HG03039 (cell line): ENCODE results near the gene IFI27L2.

Experiments
- ATAC-seq: cut with Tn5 transposase; IDR thresholded peaks from one replicate; pipeline ENCODE4 v1.9.1; 2021; ENCODE audit warnings: mild to moderate bottlenecking, moderate library complexity; ENCODE audit not compliant: unreplicated experiment

The IFI27L2 gene

GRCh38 chr14:94124582-94125377, 4.6 kb downstream of the IFI27L2 start:
- ATAC-seq = no peak

- ATAC-seq = no peak
Measured at GRCh38 chr14:94123868-94124267, 5.5 kb downstream of the IFI27L2 start.

- no peak for ATAC-seq
Measured at GRCh38 chr14:94123296-94123695, 6.1 kb downstream of the IFI27L2 start.

GRCh38 chr14:94122438-94122837, 7.0 kb downstream of the IFI27L2 start:
- ATAC-seq = no peak

GRCh38 chr14:94121485-94121884, 7.9 kb downstream of the IFI27L2 start:
- ATAC-seq = no peak

GRCh38 chr14:94120667-94121340, 8.6 kb downstream of the IFI27L2 start:
- ATAC-seq = no peak

GRCh38 chr14:94119071-94119470, 10.3 kb downstream of the IFI27L2 start:
- ATAC-seq = no peak

GRCh38 chr14:94117856-94118255, 11.5 kb downstream of the IFI27L2 start:
- no peak for ATAC-seq

GRCh38 chr14:94116701-94117100, 12.7 kb downstream of the IFI27L2 start:
- no peak for ATAC-seq

- no peak for ATAC-seq
Measured at GRCh38 chr14:94115631-94116030, 13.8 kb downstream of the IFI27L2 start.

- no peak for ATAC-seq
Measured at GRCh38 chr14:94115058-94115591, 14.3 kb downstream of the IFI27L2 start.

- no peak for ATAC-seq
Measured at GRCh38 chr14:94114589-94115057, 14.8 kb downstream of the IFI27L2 start.

- no peak for ATAC-seq
Measured at GRCh38 chr14:94113908-94114588, 15.4 kb downstream of the IFI27L2 start.

GRCh38 chr14:94113490-94113889, 15.9 kb downstream of the IFI27L2 start:
- no peak for ATAC-seq

GRCh38 chr14:94113073-94113472, 16.3 kb downstream of the IFI27L2 start:
- ATAC-seq = no peak

- ATAC-seq = no peak
Measured at GRCh38 chr14:94112513-94113063, 16.8 kb downstream of the IFI27L2 start.

- ATAC-seq = no peak
Measured at GRCh38 chr14:94111276-94112095, 17.9 kb downstream of the IFI27L2 start.

- no peak for ATAC-seq
Measured at GRCh38 chr14:94110552-94111181, 18.7 kb downstream of the IFI27L2 start, which contains the start of gene IFI27. Gene IFI27, plus strand, starts transcription at chr14:94110736.

- no peak for ATAC-seq
Measured at GRCh38 chr14:94109915-94110250, 19.5 kb downstream of the IFI27L2 start.

- ATAC-seq = no peak
Measured at GRCh38 chr14:94104731-94105130, 24.7 kb downstream of the IFI27L2 start.
